H1 (cell line): ENCODE results near the gene CYLD. TPM values are rescaled to one million over a fixed set of nuclear protein-coding genes. Genes with fewer than 3 reads are reported as not detected.

ENCODE experiments used
- CTCF ChIA-PET: fragments of 300-600 bp; sonication (Branson Sonifier 250); formaldehyde crosslinking; loops from one replicate; lab custom pipeline; 2021; ENCODE audit not compliant: partially characterized antibody; lab: Charles Lee
- POLR2A ChIA-PET: fragments of 300-600 bp; sonication (Branson Sonifier 250); formaldehyde crosslinking; loops from one replicate; lab custom pipeline; 2021; ENCODE audit warnings: inconsistent platforms; ENCODE audit not compliant: partially characterized antibody; lab: Charles Lee
- DNase-seq, 2 experiments: peaks; one replicate each; pipeline versions ENCODE4 v3.0.0 to v3.0.0-alpha.2; 2010 to 2022; ENCODE audit warnings: low spot score in 2 of 2, low read depth in 1 of 2, mixed read lengths in 1 of 2
- FAIRE-seq: peaks from 2 replicates; lab custom pipeline; 2011; peaks lifted over from hg19 to GRCh38; lab: Jason Lieb, UNC
- H2AFZ ChIP-seq: 2 replicates; pipeline ENCODE4 v1.8.1; 2012; ENCODE audit warnings: low read length, inconsistent platforms
- H2AK5ac ChIP-seq: 2 replicates; pipeline ENCODE4 v1.6.1; 2013; ENCODE audit warnings: low read depth, low read length
- H2BK120ac ChIP-seq: replicated peaks from 2 replicates; pipeline ENCODE3; 2013; ENCODE audit warnings: low read depth, low read length, inconsistent platforms
- H2BK12ac ChIP-seq: 2 replicates; pipeline ENCODE4 v1.6.1; 2013; ENCODE audit warnings: low read depth, low read length
- H2BK15ac ChIP-seq: 2 replicates; pipeline ENCODE4 v1.6.1; 2013; ENCODE audit warnings: low read length
- H2BK20ac ChIP-seq: 2 replicates; pipeline ENCODE4 v1.6.1; 2013; ENCODE audit warnings: low read length
- H2BK5ac ChIP-seq: 2 replicates; pipeline ENCODE4 v1.6.1; 2013; ENCODE audit warnings: low read depth, low read length
- H3K14ac ChIP-seq: 2 replicates; pipeline ENCODE4 v1.6.1; 2013; ENCODE audit warnings: inconsistent platforms; ENCODE audit not compliant: insufficient read length
- H3K18ac ChIP-seq: 2 replicates; pipeline ENCODE4 v1.6.1; 2013; ENCODE audit warnings: low read length; ENCODE audit errors: extremely low read depth
- H3K23ac ChIP-seq: 2 replicates; pipeline ENCODE4 v1.6.1; 2013; ENCODE audit warnings: inconsistent platforms; ENCODE audit not compliant: insufficient read length
- H3K23me2 ChIP-seq: 2 replicates; pipeline ENCODE4 v1.6.1; 2013; ENCODE audit warnings: low read depth, low read length
- H3K27ac ChIP-seq: 2 replicates; pipeline ENCODE4 v1.6.1; 2011; ENCODE audit warnings: low read depth, low read length, inconsistent platforms
- H3K27me3 ChIP-seq, 4 experiments: replicated peaks in 1 of 4; 1 replicate in 1 of 4; 2 replicates in 3 of 4; pipeline versions ENCODE4 v1.6.1 to v1.8.1; 2011 to 2013; ENCODE audit warnings: low read length in 3 of 4, mild to moderate bottlenecking in 3 of 4, inconsistent platforms in 2 of 4, mixed read lengths in 2 of 4, moderate library complexity in 1 of 4; ENCODE audit not compliant: control insufficient read depth in 3 of 4, insufficient read depth in 3 of 4; ENCODE audit errors: extremely low read depth in 1 of 4
- H3K36me3 ChIP-seq, 4 experiments: 2 replicates each; pipeline versions ENCODE4 v1.6.1 to v1.8.1; 2011 to 2013; ENCODE audit warnings: mild to moderate bottlenecking in 4 of 4, low read length in 3 of 4, moderate library complexity in 2 of 4, control low read depth in 1 of 4, inconsistent platforms in 1 of 4; ENCODE audit not compliant: insufficient read depth in 4 of 4, control insufficient read depth in 2 of 4
- H3K4ac ChIP-seq: replicated peaks from 2 replicates; pipeline ENCODE3; 2013; ENCODE audit warnings: low read length, low read depth, mixed read lengths, inconsistent platforms; ENCODE audit not compliant: insufficient read length
- H3K4me1 ChIP-seq, 4 experiments: replicated peaks in 1 of 4; 1 replicate in 1 of 4; 2 replicates in 3 of 4; pipeline versions ENCODE4 v1.6.1 to v1.8.1; 2011 to 2013; ENCODE audit warnings: low read length in 3 of 4, inconsistent platforms in 2 of 4, mixed read lengths in 1 of 4; ENCODE audit not compliant: insufficient read depth in 4 of 4, control insufficient read depth in 3 of 4
- H3K4me2 ChIP-seq, 2 experiments: 2 replicates each; pipeline versions ENCODE4 v1.6.1 to v1.8.1; 2011 to 2013; ENCODE audit warnings: low read depth in 2 of 2, low read length in 2 of 2, control low read depth in 1 of 2, inconsistent platforms in 1 of 2, mild to moderate bottlenecking in 1 of 2; ENCODE audit not compliant: insufficient read depth in 1 of 2
- H3K4me3 ChIP-seq, 4 experiments: fragments of 200-600, 300-600 bp in 1 of 4; sonication (generic), shearing (Covaris generic), sonication (Bioruptor Twin) in 1 of 4; 2 replicates each; pipeline versions ENCODE4 v1.5.1 to v1.8.1; 2011 to 2016; ENCODE audit warnings: low read length in 4 of 4, low read depth in 3 of 4, control low read depth in 2 of 4, inconsistent platforms in 2 of 4, mild to moderate bottlenecking in 2 of 4, mixed read lengths in 1 of 4, moderate library complexity in 1 of 4; ENCODE audit not compliant: insufficient read depth in 2 of 4; ENCODE audit errors: extremely low read depth in 1 of 4
- H3K56ac ChIP-seq: replicated peaks from 2 replicates; pipeline ENCODE3; 2013; ENCODE audit warnings: low read depth, mild to moderate bottlenecking, mixed read lengths, low read length, inconsistent platforms; ENCODE audit not compliant: insufficient read length
- H3K79me1 ChIP-seq: 2 replicates; pipeline ENCODE4 v1.6.1; 2013; ENCODE audit warnings: low read depth, low read length, control low read depth
- H3K79me2 ChIP-seq, 2 experiments: 2 replicates each; pipeline versions ENCODE4 v1.6.1 to v1.8.1; 2012 to 2013; ENCODE audit warnings: low read length in 2 of 2, mild to moderate bottlenecking in 2 of 2, inconsistent platforms in 1 of 2; ENCODE audit not compliant: insufficient read depth in 2 of 2, control insufficient read depth in 1 of 2
- H3K9ac ChIP-seq, 4 experiments: replicated peaks in 1 of 4; 1 replicate in 1 of 4; 2 replicates in 3 of 4; pipeline versions ENCODE4 v1.6.1 to v1.8.1; 2011 to 2013; ENCODE audit warnings: low read depth in 3 of 4, low read length in 3 of 4, control low read depth in 2 of 4, mild to moderate bottlenecking in 2 of 4, moderate library complexity in 2 of 4, inconsistent platforms in 1 of 4; ENCODE audit errors: extremely low read depth in 1 of 4
- H3K9me3 ChIP-seq, 2 experiments: 2 replicates each; pipeline versions ENCODE4 v1.6.1 to v1.8.1; 2012 to 2013; ENCODE audit warnings: mild to moderate bottlenecking in 2 of 2, moderate library complexity in 2 of 2, control low read depth in 1 of 2, inconsistent platforms in 1 of 2, low read depth in 1 of 2, low read length in 1 of 2, mixed read lengths in 1 of 2; ENCODE audit not compliant: insufficient read depth in 2 of 2
- H4K20me1 ChIP-seq, 2 experiments: replicated peaks in 1 of 2; 2 replicates each; pipeline versions ENCODE3 to v1.8.1; 2011 to 2013; ENCODE audit warnings: inconsistent platforms in 2 of 2, low read length in 2 of 2, mild to moderate bottlenecking in 1 of 2; ENCODE audit not compliant: insufficient read depth in 2 of 2, control insufficient read depth in 1 of 2
- H4K5ac ChIP-seq: 2 replicates; pipeline ENCODE4 v1.6.1; 2013; ENCODE audit warnings: low read length, low read depth, mixed read lengths, inconsistent platforms; ENCODE audit not compliant: insufficient read length
- H4K8ac ChIP-seq: 2 replicates; pipeline ENCODE4 v1.8.0; 2013; ENCODE audit warnings: mild to moderate bottlenecking, moderate library complexity, low read length, inconsistent platforms; ENCODE audit not compliant: insufficient read depth; ENCODE audit errors: extremely low read depth
- H4K91ac ChIP-seq: replicated peaks from 2 replicates; pipeline ENCODE3; 2013; ENCODE audit warnings: low read length, mixed read lengths, inconsistent platforms; ENCODE audit not compliant: insufficient read length
- ASH2L ChIP-seq: fragments of 200-600, 300-600 bp; sonication (generic); IDR thresholded peaks from one replicate; pipeline ENCODE4 v1.7.1; 2017; ENCODE audit warnings: low read length
- CREB1 ChIP-seq: IDR thresholded peaks from 2 replicates; pipeline ENCODE4 v1.6.1; 2012; ENCODE audit warnings: inconsistent platforms
- CTBP2 ChIP-seq: IDR thresholded peaks from 2 replicates; pipeline ENCODE4 v1.7.0; 2011; ENCODE audit warnings: borderline replicate concordance, mild to moderate bottlenecking, moderate library complexity, mixed read lengths, low read length; ENCODE audit not compliant: insufficient read depth, insufficient read length
- HDAC2 ChIP-seq, 2 experiments: fragments of 300-600 bp in 1 of 2; sonication (generic) in 1 of 2; IDR thresholded peaks; 2 replicates each; pipeline ENCODE4 v1.6.1; 2011 to 2012; ENCODE audit warnings: low read depth in 2 of 2, low read length in 2 of 2, mild to moderate bottlenecking in 2 of 2, moderate library complexity in 2 of 2, borderline replicate concordance in 1 of 2, inconsistent platforms in 1 of 2
- MAFK ChIP-seq: IDR thresholded peaks from 2 replicates; pipeline ENCODE4 v1.6.1; 2012; ENCODE audit warnings: low read depth, mild to moderate bottlenecking, improper control_type of control experiment, low read length
- POLR2AphosphoS5 ChIP-seq: IDR thresholded peaks from 2 replicates; pipeline ENCODE4 v1.6.1; 2011; ENCODE audit warnings: low read depth, low read length
- POU5F1 ChIP-seq: IDR thresholded peaks from 2 replicates; pipeline ENCODE4 v1.6.1; 2011; ENCODE audit warnings: low read depth, mild to moderate bottlenecking, low read length, moderate library complexity
- RAD21 ChIP-seq, 2 experiments: IDR thresholded peaks in 1 of 2; conservative IDR thresholded peaks in 1 of 2; 2 replicates each; pipeline ENCODE4 v1.6.1; 2011; ENCODE audit warnings: low read depth in 2 of 2, low read length in 2 of 2, improper control_type of control experiment in 1 of 2, inconsistent platforms in 1 of 2, mild to moderate bottlenecking in 1 of 2, moderate library complexity in 1 of 2
- SAP30 ChIP-seq: fragments of 300-600 bp; sonication (generic); IDR thresholded peaks from 2 replicates; pipeline ENCODE4 v1.7.1; 2012; ENCODE audit warnings: low read length, moderate library complexity, mild to moderate bottlenecking, inconsistent platforms; ENCODE audit not compliant: insufficient read depth, insufficient replicate concordance
- SIRT6 ChIP-seq: IDR thresholded peaks from one replicate; pipeline ENCODE4 v1.7.1; 2012; ENCODE audit warnings: low read length, inconsistent platforms
- SP4 ChIP-seq: IDR thresholded peaks from 2 replicates; pipeline ENCODE4 v1.6.1; 2012; ENCODE audit warnings: low read length, inconsistent platforms
- TBP ChIP-seq: IDR thresholded peaks from 2 replicates; pipeline ENCODE4 v1.6.1; 2011; ENCODE audit warnings: low read depth, low read length, improper control_type of control experiment
- WGBS, 2 experiments: shearing (Covaris generic) in 1 of 2; methylation state at CpG; one replicate each; pipeline versions ENCODE4 v1.1.6 to v1.1.7; 2013 to 2015; ENCODE audit warnings: low lambda C conversion rate in 2 of 2, mixed read lengths in 2 of 2, inconsistent platforms in 1 of 2, low coverage in 1 of 2, missing lambda C conversion rate in 1 of 2; ENCODE audit not compliant: insufficient replicate concordance in 2 of 2, insufficient coverage in 1 of 2, insufficient read length in 1 of 2; ENCODE audit errors: extremely low coverage in 1 of 2, missing lambda C conversion rate in 1 of 2; 5-methylcytosine and 5-hydroxymethylcytosine counted together
- polyA plus RNA-seq, 7 experiments: library from polyadenylated mRNA; depleted of rRNA in 3 of 7; stranded (reverse) in 5 of 7; unstranded in 2 of 7; fragments of >200 nt in 5 of 7; fragments of 200-250 nt in 2 of 7; gene quantifications; 1 replicate in 5 of 7; 2 replicates in 1 of 7; 4 replicates in 1 of 7; pipeline versions ENCODE4 v1.2.1 to v1.2.3, GENCODE V29; 2011 to 2013; ENCODE audit warnings: missing spikeins in 2 of 7, mixed read lengths in 2 of 7
- total RNA-seq: library from RNA; stranded (reverse); fragmentation: NEBNext Ultra II Directional; extraction: Animal tissue kit (Norgen Biotek cat#: 25700); gene quantifications from 2 replicates; pipeline ENCODE4 v1.2.1, GENCODE V29; 2021

Gene CYLD
- total and polyA plus RNA-seq, 2 of the 8 experiments (the other 6 are each of a cell fraction or from before 2014, with no cell fraction given), result 3.7 to 18.8 TPM

- POLR2A ChIA-PET, result no interaction called here
- Histone ChIP-seq H2BK5ac (no peak overlapping the region), H3K9me3 (peaks cover 0 to 4% of the 10 kb centered on the region in 2 experiments; a peak in 2 of 4 replicates), H3K27me3 (no peaks in the 10 kb centered on the region), H3K79me2 (no peaks in the 10 kb centered on the region), H3K4me2 (no peak overlapping the region), H4K8ac (no peak overlapping the region), H3K23me2 (no peaks in the 10 kb centered on the region), H3K4ac (no peak overlapping the region), H3K9ac (no peak overlapping the region), H2AFZ (no peak overlapping the region), H2BK20ac (no peak overlapping the region), H2BK15ac (no peak overlapping the region), H4K5ac (no peak overlapping the region), H4K20me1 (no peaks in the 10 kb centered on the region), H3K27ac (no peak overlapping the region), H3K14ac (no peak overlapping the region), H3K56ac (no peak overlapping the region), H3K4me1 (no peaks in the 10 kb centered on the region), H2BK12ac (no peak overlapping the region), H3K4me3 (no peak overlapping the region), H4K91ac (no peak overlapping the region), H2AK5ac (no peak overlapping the region), H3K36me3 (no peaks in the 10 kb centered on the region; a peak in 1 of 8 replicates), H3K79me1 (no peaks in the 10 kb centered on the region), H2BK120ac (no peak overlapping the region), H3K18ac (no peak overlapping the region), H3K23ac (no peak overlapping the region)
- CTCF ChIA-PET, result interaction anchor here (0.7 kb wide), 1 partner anchor 56 kb away, joined by 4 read pairs; no protein-coding TSS in a partner anchor
- 73% methylated on average over 2 of the region's 2 CpGs; no CpG with 5 or more reads in 1 of the 2 experiments for WGBS, 2 experiments
- no peak for FAIRE-seq
- TF ChIP-seq CREB1, result no peak
- no peak for TF ChIP-seq HDAC2 (IDR thresholded peaks at IDR 0.05; ENCODE audit: borderline replicate concordance in 1 of 2, low read depth in 2 of 2, low read length in 2 of 2)
- no peak for TF ChIP-seq ASH2L
- TF ChIP-seq RAD21 (IDR thresholded peaks at IDR 0.05 in 1 of 2, conservative IDR thresholded peaks at IDR 0.05 in 1 of 2; ENCODE audit: low read depth in 2 of 2, low read length in 2 of 2), result no peak
- TF ChIP-seq TBP, result no peak
- no peak for TF ChIP-seq SAP30
- no peak for TF ChIP-seq CTBP2
- no peak for TF ChIP-seq MAFK
- no peak for TF ChIP-seq SIRT6
- TF ChIP-seq POU5F1, result no peak
- no peak for TF ChIP-seq POLR2AphosphoS5
- no peak for TF ChIP-seq SP4
- no peak for DNase-seq
Observed at GRCh38 chr16:50767197-50767596, 25.3 kb downstream of the CYLD start.
